HEK293T (cell line): Measurements from ENCODE around the gene NDFIP1.

Source experiments
- CTCF ChIA-PET: fragments of 350-600 bp; formaldehyde crosslinking; extraction: SDS; loops from one replicate; lab custom pipeline; 2021; ENCODE audit warnings: antibody characterized with exemption, inconsistent platforms; lab: Yijun Ruan, JAX
- POLR2A ChIA-PET: fragments of 350-600 bp; formaldehyde crosslinking; extraction: SDS; loops from one replicate; lab custom pipeline; 2020; ENCODE audit warnings: antibody characterized with exemption, inconsistent platforms; lab: Yijun Ruan, JAX
- DNase-seq: peaks from one replicate; pipeline ENCODE4 v3.0.0; 2012; ENCODE audit warnings: mixed read lengths; ENCODE audit errors: extremely low spot score
- ARNT ChIP-seq: fragments of 450-650 bp; IDR thresholded peaks from 2 replicates; pipeline ENCODE4 v1.6.1; 2017; ENCODE audit warnings: mild to moderate bottlenecking
- BHLHE40 ChIP-seq: fragments of 450-650 bp; IDR thresholded peaks from 2 replicates; pipeline ENCODE4 v1.6.1; 2016; ENCODE audit warnings: mild to moderate bottlenecking, moderate library complexity, borderline replicate concordance
- CTBP1 ChIP-seq: fragments of 450-650 bp; IDR thresholded peaks from 2 replicates; pipeline ENCODE4 v1.6.1; 2016; ENCODE audit warnings: borderline replicate concordance
- ELF4 ChIP-seq: fragments of 450-650 bp; IDR thresholded peaks from 2 replicates; pipeline ENCODE4 v1.6.1; 2017; ENCODE audit warnings: antibody characterized with exemption
- FOXA1 ChIP-seq: fragments of 450-650 bp; IDR thresholded peaks from 2 replicates; pipeline ENCODE4 v1.6.1; 2016; ENCODE audit warnings: mild to moderate bottlenecking
- FOXK2 ChIP-seq: fragments of 450-650 bp; IDR thresholded peaks from 2 replicates; pipeline ENCODE4 v1.6.1; 2016; ENCODE audit warnings: mild to moderate bottlenecking
- FOXM1 ChIP-seq: fragments of 450-650 bp; IDR thresholded peaks from 2 replicates; pipeline ENCODE4 v1.6.1; 2017; ENCODE audit warnings: mild to moderate bottlenecking, borderline replicate concordance
- HDGF ChIP-seq: fragments of 450-650 bp; IDR thresholded peaks from 2 replicates; pipeline ENCODE4 v1.6.1; 2017; ENCODE audit warnings: antibody characterized with exemption, borderline replicate concordance
- L3MBTL2 ChIP-seq: fragments of 450-650 bp; conservative IDR thresholded peaks from 2 replicates; pipeline ENCODE4 v1.6.1; 2016; ENCODE audit warnings: mild to moderate bottlenecking
- LEF1 ChIP-seq: fragments of 450-650 bp; IDR thresholded peaks from 2 replicates; pipeline ENCODE4 v1.6.1; 2017; ENCODE audit warnings: mild to moderate bottlenecking, borderline replicate concordance
- NFRKB ChIP-seq: fragments of 450-650 bp; IDR thresholded peaks from 2 replicates; pipeline ENCODE4 v1.6.1; 2016; ENCODE audit warnings: mild to moderate bottlenecking, moderate library complexity
- PKNOX1 ChIP-seq: fragments of 450-650 bp; IDR thresholded peaks from 2 replicates; pipeline ENCODE4 v1.6.1; 2016
- SP1 ChIP-seq: fragments of 450-650 bp; IDR thresholded peaks from 2 replicates; pipeline ENCODE4 v1.6.1; 2017
- SUZ12 ChIP-seq: fragments of 450-650 bp; IDR thresholded peaks from 2 replicates; pipeline ENCODE4 v1.6.1; 2016; ENCODE audit warnings: mild to moderate bottlenecking
- TARDBP ChIP-seq: fragments of 450-650 bp; IDR thresholded peaks from 2 replicates; pipeline ENCODE4 v1.6.1; 2016
- ZNF384 ChIP-seq: fragments of 450-650 bp; IDR thresholded peaks from 2 replicates; pipeline ENCODE4 v1.6.1; 2016

NDFIP1 gene

GRCh38 chr5:142141463-142141862 is 32.9 kb downstream of the NDFIP1 start:
- ChIA-PET POLR2A (no interaction called here), CTCF (interaction anchor here (3.1 to 5.2 kb wide), 2 partner anchors 128 to 129 kb away, joined by 14 to 57 read pairs; partner anchors contain the start of gene GNPDA1)
- DNase-seq: no peak
- TF ChIP-seq NFRKB: no peak
- TF ChIP-seq FOXA1: no peak
- no peak for TF ChIP-seq SP1
- TF ChIP-seq L3MBTL2: no peak
- no peak for TF ChIP-seq ARNT
- TF ChIP-seq PKNOX1: no peak
- no peak for TF ChIP-seq SUZ12

DNA sequence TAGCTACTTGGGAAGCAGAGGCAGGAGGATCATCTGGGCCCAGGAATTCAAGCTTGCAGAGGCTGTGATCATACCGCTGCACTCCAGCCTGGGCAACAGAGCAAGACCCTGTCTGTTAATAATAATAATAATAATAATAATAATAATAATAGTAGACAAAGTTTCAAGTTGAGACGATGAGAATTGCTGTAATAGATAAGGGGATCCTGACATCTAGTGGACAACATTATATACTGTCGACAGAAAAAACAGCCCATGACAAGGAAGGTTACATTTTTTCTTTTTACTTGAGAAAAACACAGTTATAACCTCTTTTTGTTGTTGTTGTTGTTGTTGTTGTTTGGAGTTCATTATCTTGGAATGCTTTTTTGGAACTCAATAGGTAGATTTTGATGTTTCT is 35.3 kb downstream of the NDFIP1 start:
- ChIA-PET CTCF (interaction anchor here (0.6 to 5.2 kb wide), 12 partner anchors 11 to 528 kb away, joined by 3 to 57 read pairs (median 4); partner anchors contain the start of genes GNPDA1 and RNF14), POLR2A (no interaction called here)
- DNase-seq: no peak
- no peak for TF ChIP-seq CTBP1
- TF ChIP-seq NFRKB: no peak
- no peak for TF ChIP-seq FOXK2
- no peak for TF ChIP-seq L3MBTL2
- no peak for TF ChIP-seq BHLHE40
- no peak for TF ChIP-seq FOXM1
- TF ChIP-seq ELF4: no peak
- no peak for TF ChIP-seq HDGF
- TF ChIP-seq FOXA1: no peak
- no peak for TF ChIP-seq PKNOX1
- TF ChIP-seq SUZ12: no peak

- ChIA-PET CTCF (interaction anchor here (0.6 to 5.2 kb wide), 4 partner anchors 132 to 224 kb away, joined by 3 to 57 read pairs (median 4); partner anchors contain the start of gene GNPDA1), POLR2A (interaction anchor here (1.1 kb wide), 1 partner anchor 133 kb away, joined by 3 read pairs; no protein-coding TSS in a partner anchor)
- TF ChIP-seq ZNF384: no peak
- no peak for TF ChIP-seq SUZ12
- TF ChIP-seq L3MBTL2: no peak
- no peak for TF ChIP-seq LEF1
- DNase-seq: peak; percentile 57
These were observed 36.7 kb downstream of the NDFIP1 start for GRCh38 chr5:142145106-142145900.

GRCh38 chr5:142149363-142149762 is 40.8 kb downstream of the NDFIP1 start:
- DNase-seq: no peak

DNA sequence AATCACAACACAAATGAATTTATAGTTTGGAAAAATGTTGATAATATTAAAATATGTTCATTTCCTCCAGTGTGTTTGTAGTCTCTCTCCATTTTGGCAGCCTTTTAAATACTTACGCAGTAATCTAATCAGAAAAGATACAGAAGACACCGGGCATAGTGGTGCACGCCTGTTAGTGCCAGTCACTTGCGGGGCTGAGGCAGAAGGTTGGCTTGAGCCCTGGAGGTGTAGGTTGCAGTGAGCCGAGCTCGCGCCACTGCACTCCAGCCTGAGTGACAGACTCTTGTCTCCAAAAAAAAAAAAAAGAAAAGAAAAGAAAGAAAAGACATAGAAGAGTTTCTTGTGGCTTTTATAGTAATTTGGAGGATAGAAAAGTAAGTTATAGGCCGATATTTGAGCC is 41.9 kb downstream of the NDFIP1 start:
- CTCF ChIA-PET: no interaction called here
- POLR2A ChIA-PET: no interaction called here

More at GRCh38 chr5:142149363-142149762, 40.8 kb downstream of the NDFIP1 start:
- TF ChIP-seq CTBP1: no peak
- no peak for TF ChIP-seq NFRKB
- no peak for TF ChIP-seq HDGF
- TF ChIP-seq TARDBP: no peak
- TF ChIP-seq BHLHE40: no peak
- TF ChIP-seq ELF4: no peak
- no peak for TF ChIP-seq L3MBTL2
- no peak for TF ChIP-seq PKNOX1
- no peak for TF ChIP-seq FOXM1
- TF ChIP-seq ZNF384: no peak
- no peak for TF ChIP-seq FOXA1
- TF ChIP-seq LEF1: no peak
- no peak for TF ChIP-seq ARNT
- no peak for TF ChIP-seq FOXK2
- no peak for TF ChIP-seq SP1
- TF ChIP-seq SUZ12: no peak
- CTCF ChIA-PET: no interaction called here
- POLR2A ChIA-PET: no interaction called here

More for the DNA sequence above, 41.9 kb downstream of the NDFIP1 start:
- no peak for DNase-seq
- TF ChIP-seq SP1: no peak
- TF ChIP-seq FOXM1: no peak
- no peak for TF ChIP-seq FOXA1
- TF ChIP-seq PKNOX1: no peak
